Body of pancreas (tissue), 4 donors: ENCODE results near the gene NUP50.

Experiments used
- POLR2A ChIP-seq, 3 donors: fragments of 450-650 bp; IDR thresholded peaks; one replicate each; pipeline ENCODE4 v1.6.1; 2016; ENCODE audit warnings: antibody characterized with exemption in 3 of 3, mild to moderate bottlenecking in 2 of 3
- TF ChIP-seq, protein P1 (sequence below), 7 experiments: fragments of 450-650 bp in 4 of 7; fragments of 200-600 bp in 3 of 7; sonication (generic) in 3 of 7; IDR thresholded peaks; one replicate each; pipeline ENCODE4 v1.5.1; 2016 to 2019; ENCODE audit warnings: antibody characterized with exemption in 7 of 7

DNA sequence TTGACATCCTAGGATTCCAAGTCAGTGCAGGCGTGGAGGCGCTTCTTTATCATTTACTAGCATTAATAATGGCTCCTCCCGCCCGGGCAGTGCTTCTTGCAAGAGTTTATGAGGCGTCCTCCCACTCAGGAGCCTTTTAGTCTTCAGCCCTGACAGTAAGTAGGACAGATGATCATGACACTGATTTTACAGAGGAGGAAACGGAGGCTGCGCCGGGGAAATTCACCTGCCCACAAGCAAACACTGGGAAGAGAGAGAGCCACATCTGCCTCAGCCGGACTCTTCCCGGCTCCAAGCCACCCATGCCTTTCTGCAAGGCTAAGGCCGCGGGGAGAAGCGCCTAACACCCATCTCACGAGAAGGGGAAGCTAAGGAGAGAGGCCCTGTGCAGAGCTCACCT is 41.1 kb downstream of the NUP50 start:
- TF ChIP-seq, protein P1, sequence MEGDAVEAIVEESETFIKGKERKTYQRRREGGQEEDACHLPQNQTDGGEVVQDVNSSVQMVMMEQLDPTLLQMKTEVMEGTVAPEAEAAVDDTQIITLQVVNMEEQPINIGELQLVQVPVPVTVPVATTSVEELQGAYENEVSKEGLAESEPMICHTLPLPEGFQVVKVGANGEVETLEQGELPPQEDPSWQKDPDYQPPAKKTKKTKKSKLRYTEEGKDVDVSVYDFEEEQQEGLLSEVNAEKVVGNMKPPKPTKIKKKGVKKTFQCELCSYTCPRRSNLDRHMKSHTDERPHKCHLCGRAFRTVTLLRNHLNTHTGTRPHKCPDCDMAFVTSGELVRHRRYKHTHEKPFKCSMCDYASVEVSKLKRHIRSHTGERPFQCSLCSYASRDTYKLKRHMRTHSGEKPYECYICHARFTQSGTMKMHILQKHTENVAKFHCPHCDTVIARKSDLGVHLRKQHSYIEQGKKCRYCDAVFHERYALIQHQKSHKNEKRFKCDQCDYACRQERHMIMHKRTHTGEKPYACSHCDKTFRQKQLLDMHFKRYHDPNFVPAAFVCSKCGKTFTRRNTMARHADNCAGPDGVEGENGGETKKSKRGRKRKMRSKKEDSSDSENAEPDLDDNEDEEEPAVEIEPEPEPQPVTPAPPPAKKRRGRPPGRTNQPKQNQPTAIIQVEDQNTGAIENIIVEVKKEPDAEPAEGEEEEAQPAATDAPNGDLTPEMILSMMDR (IDR thresholded peaks at IDR 0.05), result no peak
- TF ChIP-seq POLR2A (IDR thresholded peaks at IDR 0.05), result no peak
